DND-41 (cell line): ENCODE results near the gene HOOK2.

Experiments
- EZH2 ChIP-seq: IDR thresholded peaks from 3 replicates; pipeline ENCODE4 v1.6.1; 2012; ENCODE audit warnings: borderline replicate concordance, low read depth, mild to moderate bottlenecking, moderate library complexity, low read length, inconsistent platforms; ENCODE audit not compliant: severe bottlenecking
- TF ChIP-seq, protein P1 (sequence below): IDR thresholded peaks from 2 replicates; pipeline ENCODE4 v1.5.1; 2012; ENCODE audit warnings: borderline replicate concordance, low read length, moderate library complexity, mild to moderate bottlenecking; ENCODE audit not compliant: poor library complexity, severe bottlenecking; ENCODE audit errors: extremely low read depth

DNA sequence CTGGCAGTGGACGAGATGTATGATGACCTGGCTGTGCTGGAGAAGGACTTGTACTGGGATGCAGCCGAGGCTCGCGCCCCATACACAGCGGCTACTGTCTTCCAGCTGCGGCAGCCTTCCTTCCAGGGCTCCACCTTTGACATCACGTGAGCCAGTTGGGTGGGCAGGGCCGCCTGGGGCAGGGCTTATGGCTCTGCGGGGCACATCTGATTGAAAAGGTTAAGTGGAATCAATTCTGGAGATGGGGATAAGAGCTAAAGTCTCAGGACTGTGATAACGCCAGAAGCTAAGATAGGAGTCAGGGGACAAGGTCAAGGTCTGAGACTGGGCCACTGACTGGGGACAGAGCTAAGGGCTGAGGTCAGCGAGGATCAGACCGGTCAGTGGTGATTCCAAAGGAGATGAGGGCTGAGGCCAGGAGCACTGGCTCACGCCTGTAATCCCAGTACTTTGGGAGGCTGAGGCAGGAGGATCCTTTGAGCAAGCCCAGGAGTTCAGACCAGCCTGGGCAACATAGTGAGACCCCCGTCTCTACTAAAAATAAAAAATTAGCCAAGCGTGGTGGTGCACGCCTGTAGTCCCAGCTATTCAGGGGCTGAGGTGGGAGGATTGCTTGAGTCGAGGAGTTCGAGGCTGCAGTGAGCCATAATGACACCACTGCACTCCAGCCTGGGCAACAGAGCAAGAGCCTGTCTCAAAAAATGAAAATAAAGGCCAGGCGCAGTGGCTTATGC, 19.0 kb downstream of the HOOK2 start:
- TF ChIP-seq, protein P1, sequence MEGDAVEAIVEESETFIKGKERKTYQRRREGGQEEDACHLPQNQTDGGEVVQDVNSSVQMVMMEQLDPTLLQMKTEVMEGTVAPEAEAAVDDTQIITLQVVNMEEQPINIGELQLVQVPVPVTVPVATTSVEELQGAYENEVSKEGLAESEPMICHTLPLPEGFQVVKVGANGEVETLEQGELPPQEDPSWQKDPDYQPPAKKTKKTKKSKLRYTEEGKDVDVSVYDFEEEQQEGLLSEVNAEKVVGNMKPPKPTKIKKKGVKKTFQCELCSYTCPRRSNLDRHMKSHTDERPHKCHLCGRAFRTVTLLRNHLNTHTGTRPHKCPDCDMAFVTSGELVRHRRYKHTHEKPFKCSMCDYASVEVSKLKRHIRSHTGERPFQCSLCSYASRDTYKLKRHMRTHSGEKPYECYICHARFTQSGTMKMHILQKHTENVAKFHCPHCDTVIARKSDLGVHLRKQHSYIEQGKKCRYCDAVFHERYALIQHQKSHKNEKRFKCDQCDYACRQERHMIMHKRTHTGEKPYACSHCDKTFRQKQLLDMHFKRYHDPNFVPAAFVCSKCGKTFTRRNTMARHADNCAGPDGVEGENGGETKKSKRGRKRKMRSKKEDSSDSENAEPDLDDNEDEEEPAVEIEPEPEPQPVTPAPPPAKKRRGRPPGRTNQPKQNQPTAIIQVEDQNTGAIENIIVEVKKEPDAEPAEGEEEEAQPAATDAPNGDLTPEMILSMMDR = no peak
- no peak for TF ChIP-seq EZH2
